GM12878 (cell line): ENCODE measurements around the gene NRG3. TPM values are rescaled to one million over a fixed set of nuclear protein-coding genes. Genes with fewer than 3 reads are reported as not detected.

Source experiments
- CHD4 ChIP-seq: fragments of 200-600 bp; sonication (generic); IDR thresholded peaks from 2 replicates; pipeline ENCODE4 v1.6.1; 2016; ENCODE audit warnings: mild to moderate bottlenecking
- GABPA ChIP-seq: IDR thresholded peaks from 2 replicates; pipeline ENCODE4 v1.6.1; 2014; ENCODE audit warnings: antibody characterized with exemption, low read depth, mild to moderate bottlenecking, inconsistent platforms
- NRF1 ChIP-seq: conservative IDR thresholded peaks from 2 replicates; pipeline ENCODE4 v1.6.1; 2011; ENCODE audit warnings: mild to moderate bottlenecking, low read depth, low read length, improper control_type of control experiment
- RB1 ChIP-seq: fragments of 450-650 bp; formaldehyde crosslinking; IDR thresholded peaks from 2 replicates; pipeline ENCODE4 v1.6.1; 2017; ENCODE audit warnings: mild to moderate bottlenecking, borderline replicate concordance
- SPI1 ChIP-seq: IDR thresholded peaks from 2 replicates; pipeline ENCODE4 v1.6.1; 2011; ENCODE audit warnings: low read depth, mild to moderate bottlenecking, low read length, moderate library complexity, borderline replicate concordance; ENCODE audit not compliant: insufficient read depth
- polyA plus RNA-seq, 11 experiments: library from polyadenylated mRNA; depleted of rRNA in 4 of 11; unstranded in 6 of 11; stranded (reverse) in 5 of 11; fragments of >200 nt; fragmentation: Nextera tagmentation in 4 of 11; fragmentation: Illumina TruSeq in 1 of 11; extraction: Ambion mirVana in 4 of 11; extraction: Trizol in 1 of 11; gene quantifications; 1 replicate in 1 of 11; 2 replicates in 10 of 11; pipeline versions ENCODE4 v1.2.1 to v1.2.3, GENCODE V29; 2011 to 2016; ENCODE audit warnings: inconsistent platforms in 2 of 11, missing spikeins in 2 of 11, low read depth in 1 of 11
- total RNA-seq, 4 experiments: library from RNA; depleted of rRNA in 3 of 4; stranded (reverse); fragments of >200 nt in 3 of 4; fragmentation: Illumina TruSeq in 1 of 4; extraction: Trizol in 1 of 4; gene quantifications; 2 replicates each; pipeline versions ENCODE4 v1.2.1 to v1.2.3, GENCODE V29; 2013 to 2021
- TF ChIP-seq, protein P1 (sequence below): fragments of 450-650 bp; formaldehyde crosslinking; IDR thresholded peaks from 2 replicates; pipeline ENCODE4 v1.5.0; 2022; ENCODE audit warnings: mild to moderate bottlenecking, missing genetic modification characterization
- TF ChIP-seq, protein P2 (sequence below): IDR thresholded peaks from 2 replicates; pipeline ENCODE4 v1.6.1; 2011; ENCODE audit warnings: low read depth, low read length, improper control_type of control experiment, borderline replicate concordance
- TF ChIP-seq, protein P3 (sequence below): fragments of 450-650 bp; IDR thresholded peaks from 2 replicates; pipeline ENCODE4 v1.6.1; 2017; ENCODE audit warnings: antibody characterized with exemption, mild to moderate bottlenecking, moderate library complexity

The NRG3 gene
- total and polyA plus RNA-seq, 10 of the 15 experiments (the other 5 are each of a cell fraction or from before 2014, with no cell fraction given), result 0.03 to 0.41 (median 0.17) TPM; not detected in 3

DNA sequence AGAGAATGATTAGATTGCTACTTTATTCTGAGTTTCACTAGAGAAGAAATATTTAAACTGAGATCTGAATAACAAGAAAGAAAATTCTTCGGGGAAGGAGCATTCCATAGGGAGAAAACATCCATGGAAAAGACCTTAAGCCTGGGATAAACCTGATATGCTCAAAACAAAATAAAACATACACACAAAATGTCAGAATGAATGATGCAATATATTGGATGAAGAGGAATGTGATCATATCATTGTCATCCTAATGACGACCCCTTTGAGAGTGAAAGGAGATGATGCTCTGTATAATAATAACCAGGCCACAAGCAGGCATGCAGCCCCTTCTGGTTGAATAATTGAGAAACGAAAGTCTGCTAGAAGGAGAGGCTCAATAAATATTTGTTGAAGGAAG is 882.4 kb downstream of the NRG3 start (continued):
- TF ChIP-seq GABPA (no peak), NRF1 (no peak), RB1 (no peak), SPI1 (no peak), CHD4 (no peak)
- TF ChIP-seq, protein P1, sequence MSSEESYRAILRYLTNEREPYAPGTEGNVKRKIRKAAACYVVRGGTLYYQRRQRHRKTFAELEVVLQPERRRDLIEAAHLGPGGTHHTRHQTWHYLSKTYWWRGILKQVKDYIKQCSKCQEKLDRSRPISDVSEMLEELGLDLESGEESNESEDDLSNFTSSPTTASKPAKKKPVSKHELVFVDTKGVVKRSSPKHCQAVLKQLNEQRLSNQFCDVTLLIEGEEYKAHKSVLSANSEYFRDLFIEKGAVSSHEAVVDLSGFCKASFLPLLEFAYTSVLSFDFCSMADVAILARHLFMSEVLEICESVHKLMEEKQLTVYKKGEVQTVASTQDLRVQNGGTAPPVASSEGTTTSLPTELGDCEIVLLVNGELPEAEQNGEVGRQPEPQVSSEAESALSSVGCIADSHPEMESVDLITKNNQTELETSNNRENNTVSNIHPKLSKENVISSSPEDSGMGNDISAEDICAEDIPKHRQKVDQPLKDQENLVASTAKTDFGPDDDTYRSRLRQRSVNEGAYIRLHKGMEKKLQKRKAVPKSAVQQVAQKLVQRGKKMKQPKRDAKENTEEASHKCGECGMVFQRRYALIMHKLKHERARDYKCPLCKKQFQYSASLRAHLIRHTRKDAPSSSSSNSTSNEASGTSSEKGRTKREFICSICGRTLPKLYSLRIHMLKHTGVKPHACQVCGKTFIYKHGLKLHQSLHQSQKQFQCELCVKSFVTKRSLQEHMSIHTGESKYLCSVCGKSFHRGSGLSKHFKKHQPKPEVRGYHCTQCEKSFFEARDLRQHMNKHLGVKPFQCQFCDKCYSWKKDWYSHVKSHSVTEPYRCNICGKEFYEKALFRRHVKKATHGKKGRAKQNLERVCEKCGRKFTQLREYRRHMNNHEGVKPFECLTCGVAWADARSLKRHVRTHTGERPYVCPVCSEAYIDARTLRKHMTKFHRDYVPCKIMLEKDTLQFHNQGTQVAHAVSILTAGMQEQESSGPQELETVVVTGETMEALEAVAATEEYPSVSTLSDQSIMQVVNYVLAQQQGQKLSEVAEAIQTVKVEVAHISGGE (CRISPR knock-in tag), result no peak
- TF ChIP-seq, protein P2, sequence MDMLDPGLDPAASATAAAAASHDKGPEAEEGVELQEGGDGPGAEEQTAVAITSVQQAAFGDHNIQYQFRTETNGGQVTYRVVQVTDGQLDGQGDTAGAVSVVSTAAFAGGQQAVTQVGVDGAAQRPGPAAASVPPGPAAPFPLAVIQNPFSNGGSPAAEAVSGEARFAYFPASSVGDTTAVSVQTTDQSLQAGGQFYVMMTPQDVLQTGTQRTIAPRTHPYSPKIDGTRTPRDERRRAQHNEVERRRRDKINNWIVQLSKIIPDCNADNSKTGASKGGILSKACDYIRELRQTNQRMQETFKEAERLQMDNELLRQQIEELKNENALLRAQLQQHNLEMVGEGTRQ, result no peak
- TF ChIP-seq, protein P3, sequence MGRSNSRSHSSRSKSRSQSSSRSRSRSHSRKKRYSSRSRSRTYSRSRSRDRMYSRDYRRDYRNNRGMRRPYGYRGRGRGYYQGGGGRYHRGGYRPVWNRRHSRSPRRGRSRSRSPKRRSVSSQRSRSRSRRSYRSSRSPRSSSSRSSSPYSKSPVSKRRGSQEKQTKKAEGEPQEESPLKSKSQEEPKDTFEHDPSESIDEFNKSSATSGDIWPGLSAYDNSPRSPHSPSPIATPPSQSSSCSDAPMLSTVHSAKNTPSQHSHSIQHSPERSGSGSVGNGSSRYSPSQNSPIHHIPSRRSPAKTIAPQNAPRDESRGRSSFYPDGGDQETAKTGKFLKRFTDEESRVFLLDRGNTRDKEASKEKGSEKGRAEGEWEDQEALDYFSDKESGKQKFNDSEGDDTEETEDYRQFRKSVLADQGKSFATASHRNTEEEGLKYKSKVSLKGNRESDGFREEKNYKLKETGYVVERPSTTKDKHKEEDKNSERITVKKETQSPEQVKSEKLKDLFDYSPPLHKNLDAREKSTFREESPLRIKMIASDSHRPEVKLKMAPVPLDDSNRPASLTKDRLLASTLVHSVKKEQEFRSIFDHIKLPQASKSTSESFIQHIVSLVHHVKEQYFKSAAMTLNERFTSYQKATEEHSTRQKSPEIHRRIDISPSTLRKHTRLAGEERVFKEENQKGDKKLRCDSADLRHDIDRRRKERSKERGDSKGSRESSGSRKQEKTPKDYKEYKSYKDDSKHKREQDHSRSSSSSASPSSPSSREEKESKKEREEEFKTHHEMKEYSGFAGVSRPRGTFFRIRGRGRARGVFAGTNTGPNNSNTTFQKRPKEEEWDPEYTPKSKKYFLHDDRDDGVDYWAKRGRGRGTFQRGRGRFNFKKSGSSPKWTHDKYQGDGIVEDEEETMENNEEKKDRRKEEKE, result no peak
